ENCODE data around the gene HPCAL1.
A peak's percentile ranks its signal among the peaks of the same experiment; 100 is the strongest.
"Not testable (repeated sequence)": the region's sequence is repeated elsewhere in the genome, so short reads cannot be mapped to it uniquely, and the experiment has no call there.

Gene HPCAL1

GRCh38 chr2:10447300-10447894, 144.7 kb downstream of the HPCAL1 start:
- peak; percentile 53 to 57 for DNase-seq

- DNase-seq, result peak; percentile 97
Measured at GRCh38 chr2:10447895-10448575, 145.3 kb downstream of the HPCAL1 start, which contains the start of gene ODC1. Gene ODC1, minus strand, starts transcription at chr2:10448327. Its CDS starts 3,295 bp downstream, at chr2:10445032.

- DNase-seq, result peak; percentile 97
Measured at GRCh38 chr2:10448576-10449485, 146.1 kb downstream of the HPCAL1 start.

- DNase-seq, result no peak
Measured at GRCh38 chr2:10449486-10449831, 146.8 kb downstream of the HPCAL1 start.

GRCh38 chr2:10449838-10450691, 147.4 kb downstream of the HPCAL1 start:
- no peak for DNase-seq

GRCh38 chr2:10451819-10452218, 149.1 kb downstream of the HPCAL1 start:
- DNase-seq, result no peak

- peak; percentile 58 to 85 for DNase-seq
Measured at GRCh38 chr2:10452312-10452711, 149.6 kb downstream of the HPCAL1 start.

- peak; percentile 29 to 73 for DNase-seq
Measured at GRCh38 chr2:10452956-10453904, 150.5 kb downstream of the HPCAL1 start.

- DNase-seq, result no peak
Measured at GRCh38 chr2:10453905-10454298, 151.2 kb downstream of the HPCAL1 start.

- no peak for DNase-seq
Measured at GRCh38 chr2:10454505-10454904, 151.8 kb downstream of the HPCAL1 start.

GRCh38 chr2:10457195-10457594, 154.5 kb downstream of the HPCAL1 start:
- DNase-seq, result not testable (repeated sequence)

- no peak for DNase-seq
Measured at GRCh38 chr2:10457846-10458598, 155.3 kb downstream of the HPCAL1 start.

- no peak for DNase-seq
Measured at GRCh38 chr2:10460366-10460796, 157.7 kb downstream of the HPCAL1 start.

GRCh38 chr2:10462178-10463083, 159.7 kb downstream of the HPCAL1 start:
- DNase-seq, result no peak

- DNase-seq, result no peak
Measured at GRCh38 chr2:10465910-10466309, 163.2 kb downstream of the HPCAL1 start.

GRCh38 chr2:10466801-10467200, 164.1 kb downstream of the HPCAL1 start:
- DNase-seq, result no peak

- DNase-seq, result no peak
Measured at GRCh38 chr2:10467401-10467800, 164.7 kb downstream of the HPCAL1 start.

- DNase-seq, result no peak
Measured at GRCh38 chr2:10469301-10469700, 166.6 kb downstream of the HPCAL1 start.

GRCh38 chr2:10469955-10470608, 167.4 kb downstream of the HPCAL1 start:
- no peak for DNase-seq
